SKM-1 (cell line): ENCODE measurements around the gene LRIT3.
"Not testable (repeated sequence)": the region's sequence is repeated elsewhere in the genome, so short reads cannot be mapped to it uniquely, and the experiment has no call there.

Source experiments
- DNase-seq: peaks from one replicate; lab custom pipeline; 2025; ENCODE audit not compliant: unreplicated experiment; lab: John Stamatoyannopoulos, UW

Gene LRIT3

DNA sequence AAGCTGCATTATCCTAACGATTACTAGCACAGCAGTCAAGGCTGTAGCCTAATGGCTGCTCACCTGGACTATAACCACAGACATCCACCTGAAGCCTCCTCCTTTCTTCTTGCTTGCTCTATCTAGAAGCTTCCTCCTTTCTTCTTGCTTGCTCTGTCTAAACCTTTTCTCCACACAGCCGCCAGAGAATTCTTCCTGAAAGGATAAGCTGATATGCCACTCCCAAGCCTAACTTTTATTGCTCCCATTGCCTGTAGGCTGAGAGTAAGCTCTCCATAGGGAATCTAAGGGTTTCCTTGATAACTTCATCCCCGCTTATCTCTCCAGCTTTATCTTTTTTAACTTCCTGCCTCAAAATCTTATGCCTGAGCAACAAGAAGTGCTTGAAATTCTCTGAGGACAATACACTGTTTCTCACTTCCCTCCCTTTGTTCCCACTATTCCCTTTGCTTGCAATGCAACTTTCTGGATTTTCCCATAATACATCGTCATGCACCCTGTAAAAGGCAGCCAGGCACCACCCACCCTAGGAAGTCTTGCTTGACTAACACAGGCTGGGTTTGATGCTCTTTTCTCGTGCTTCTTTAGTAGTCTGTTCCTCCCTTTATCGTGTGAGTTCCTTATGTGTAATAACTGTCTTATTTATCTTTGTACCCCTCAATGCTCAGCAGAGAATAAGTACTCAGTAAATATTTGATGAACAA, 1.4 kb upstream of the LRIT3 start:
- no peak for DNase-seq

DNA sequence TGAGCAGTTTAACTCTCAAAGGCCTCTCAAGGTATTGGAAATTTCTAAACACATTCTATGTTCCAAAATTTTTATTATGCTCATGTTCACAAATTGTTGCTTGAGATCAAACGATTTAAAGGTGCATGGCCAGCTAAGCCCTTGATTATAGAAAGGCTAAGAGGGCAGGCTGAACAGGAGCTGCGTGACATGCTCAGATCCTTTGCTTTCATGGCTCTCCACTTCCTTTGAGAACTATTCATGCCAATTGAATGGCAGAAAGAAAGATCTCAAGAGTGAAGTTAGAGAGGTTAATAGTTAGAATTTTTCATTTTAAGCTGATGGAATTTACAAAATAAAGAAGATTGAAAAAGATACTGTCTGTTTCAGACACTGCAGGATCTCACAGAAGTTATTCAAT, 594 bp downstream of the LRIT3 start:
- no peak for DNase-seq

DNA sequence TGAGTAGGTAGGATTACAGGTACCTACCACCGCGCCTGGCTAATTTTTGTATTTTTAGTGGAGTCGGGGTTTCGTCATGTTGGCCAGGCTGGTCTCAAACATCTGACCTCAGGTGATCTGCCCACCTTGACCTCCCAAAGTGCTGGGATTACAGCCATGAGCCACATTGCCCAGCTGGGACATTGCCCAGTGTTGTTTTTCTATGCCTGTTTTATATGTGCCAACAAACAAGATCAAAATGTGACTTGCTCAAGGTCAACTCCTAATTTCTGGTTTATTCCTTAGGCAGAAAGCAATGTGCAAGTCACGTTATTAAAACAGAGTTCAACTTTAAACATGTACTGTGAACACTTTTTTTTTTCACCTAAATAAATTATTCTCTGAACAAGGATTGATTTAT, 2.7 kb downstream of the LRIT3 start:
- DNase-seq = no peak

GRCh38 chr4:109859426-109860300, 11.8 kb downstream of the LRIT3 start:
- DNase-seq = not testable (repeated sequence)

GRCh38 chr4:109861271-109861670, 13.4 kb downstream of the LRIT3 start:
- DNase-seq = no peak

DNA sequence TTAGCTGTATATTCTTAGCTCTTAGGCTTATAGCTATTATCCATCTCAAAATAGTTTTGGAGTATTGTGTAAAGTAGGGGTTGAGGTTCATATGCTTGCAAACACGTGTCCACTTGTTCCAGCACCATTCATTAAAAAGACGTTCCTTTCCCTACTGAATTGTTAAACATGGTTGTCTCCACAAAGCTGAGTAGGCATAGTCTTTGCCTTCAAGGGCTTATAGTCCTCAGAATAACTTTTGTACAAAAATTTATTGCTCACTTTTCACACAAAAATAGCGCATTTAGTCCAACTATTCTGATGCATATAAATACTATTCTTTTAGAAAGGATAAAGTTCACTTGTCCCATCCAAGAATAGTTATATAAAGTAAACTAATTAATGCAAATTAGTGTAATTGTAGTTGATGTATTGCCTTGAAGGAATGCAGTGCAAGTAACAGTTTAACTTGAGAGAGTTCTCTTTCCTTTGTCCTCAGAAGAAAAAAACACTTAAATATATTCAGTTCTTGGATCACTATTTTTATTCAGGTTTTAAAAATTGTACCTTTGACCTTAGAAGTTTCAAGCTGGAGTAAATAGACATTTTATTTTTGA, 14.1 kb downstream of the LRIT3 start:
- no peak for DNase-seq

DNA sequence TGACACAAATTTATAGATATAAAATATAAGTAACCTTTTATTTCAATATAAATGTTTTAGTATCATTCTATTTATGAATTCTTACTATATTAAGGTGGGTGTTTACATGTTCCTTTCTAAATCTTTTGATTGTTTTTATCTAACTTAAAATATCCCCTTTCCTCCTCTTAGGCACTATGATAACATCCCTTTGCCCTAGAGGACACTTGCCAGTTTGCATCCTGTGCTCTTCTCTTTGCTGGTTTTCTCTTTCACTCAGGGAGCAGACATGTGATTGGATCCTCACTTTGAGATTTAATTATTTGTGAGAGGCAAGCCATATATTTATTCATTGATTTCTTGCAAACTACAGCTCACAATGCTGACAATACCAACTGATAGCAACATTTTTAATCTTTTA, 16.2 kb downstream of the LRIT3 start:
- no peak for DNase-seq

DNA sequence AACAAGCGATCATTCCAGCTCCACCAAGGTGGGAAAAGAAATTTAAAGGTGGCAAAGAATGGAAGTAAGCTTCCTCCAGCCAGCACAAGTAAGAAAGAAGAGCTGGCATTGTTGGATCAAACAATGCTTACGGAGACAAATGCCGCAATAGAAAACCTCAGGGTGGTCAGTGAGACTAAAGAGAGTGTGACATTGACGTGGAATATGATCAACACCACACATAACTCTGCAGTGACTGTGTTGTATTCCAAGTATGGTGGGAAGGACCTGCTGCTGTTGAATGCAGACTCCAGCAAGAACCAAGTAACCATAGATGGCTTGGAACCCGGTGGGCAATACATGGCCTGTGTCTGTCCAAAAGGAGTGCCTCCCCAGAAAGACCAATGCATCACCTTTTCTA, 22.2 kb downstream of the LRIT3 start:
- DNase-seq = no peak

GRCh38 chr4:109872065-109872464, 24.2 kb downstream of the LRIT3 start:
- no peak for DNase-seq

DNA sequence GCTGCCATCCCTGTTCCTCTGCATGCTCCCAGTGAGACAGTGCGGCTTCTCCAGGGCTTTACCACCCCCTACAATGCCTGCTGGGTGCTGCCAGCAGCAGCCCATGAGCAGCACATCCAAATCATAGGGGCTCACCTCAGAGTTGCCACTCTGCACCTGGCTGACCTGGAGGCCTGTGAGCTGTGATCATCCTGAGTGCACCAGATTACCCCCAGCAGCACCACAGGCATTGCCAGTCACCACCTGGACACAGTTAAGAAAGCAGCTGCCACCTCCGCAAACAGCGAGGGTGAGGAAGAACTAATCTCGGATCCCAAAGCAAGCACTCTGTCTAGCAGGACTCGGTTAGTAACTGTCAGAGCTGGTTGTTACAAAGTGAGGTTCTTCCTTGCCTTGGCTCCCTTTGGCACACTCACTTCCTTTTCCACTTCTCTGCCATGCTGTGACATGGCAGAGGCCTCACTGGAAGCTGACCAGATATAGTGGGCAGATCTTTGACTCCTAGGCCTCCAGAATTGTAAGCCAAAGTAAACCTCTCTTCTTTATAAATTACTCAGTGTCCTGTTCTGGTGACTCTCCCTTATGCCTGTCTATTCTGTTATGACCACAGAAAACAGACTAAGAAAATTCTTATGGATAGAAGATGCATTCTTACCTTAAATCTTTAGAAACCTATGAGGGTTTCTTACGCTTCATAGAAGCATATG, 25.2 kb downstream of the LRIT3 start:
- DNase-seq = no peak

- no peak for DNase-seq
Observed at GRCh38 chr4:109873791-109874514, 26.0 kb downstream of the LRIT3 start.

GRCh38 chr4:109875106-109875505, 27.2 kb downstream of the LRIT3 start:
- DNase-seq = no peak

GRCh38 chr4:109875553-109875952, 27.6 kb downstream of the LRIT3 start:
- not testable (repeated sequence) for DNase-seq

DNA sequence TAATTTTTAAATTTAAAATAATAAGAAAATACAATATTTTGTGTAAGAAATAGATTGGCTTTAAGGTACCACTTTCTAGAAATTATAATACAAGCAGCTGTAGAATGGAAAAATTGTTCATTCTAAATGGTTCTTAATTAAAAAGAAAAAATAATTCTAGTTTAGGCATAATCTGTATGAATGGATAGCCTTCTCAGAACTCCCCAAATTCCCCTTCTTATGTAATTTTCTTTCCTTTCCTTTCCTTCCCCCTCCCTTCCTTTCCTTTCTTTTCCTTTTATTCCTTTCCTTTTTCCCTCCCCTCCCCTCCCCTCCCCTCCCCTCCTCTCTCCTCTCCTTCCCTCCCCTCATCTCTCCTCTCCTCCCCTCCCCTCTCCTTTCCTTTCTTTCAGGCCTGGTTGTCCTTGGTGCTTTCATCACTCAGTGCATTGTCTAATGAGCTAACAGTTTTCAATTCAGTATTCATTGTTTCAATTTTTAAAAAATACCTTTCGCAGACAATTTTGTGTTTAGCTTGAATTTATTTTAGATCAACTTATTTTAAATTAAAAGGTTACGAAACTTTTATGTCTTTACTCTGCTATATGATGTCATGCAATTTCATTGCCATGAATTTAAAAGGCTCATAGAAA, 28.8 kb downstream of the LRIT3 start:
- no peak for DNase-seq

DNA sequence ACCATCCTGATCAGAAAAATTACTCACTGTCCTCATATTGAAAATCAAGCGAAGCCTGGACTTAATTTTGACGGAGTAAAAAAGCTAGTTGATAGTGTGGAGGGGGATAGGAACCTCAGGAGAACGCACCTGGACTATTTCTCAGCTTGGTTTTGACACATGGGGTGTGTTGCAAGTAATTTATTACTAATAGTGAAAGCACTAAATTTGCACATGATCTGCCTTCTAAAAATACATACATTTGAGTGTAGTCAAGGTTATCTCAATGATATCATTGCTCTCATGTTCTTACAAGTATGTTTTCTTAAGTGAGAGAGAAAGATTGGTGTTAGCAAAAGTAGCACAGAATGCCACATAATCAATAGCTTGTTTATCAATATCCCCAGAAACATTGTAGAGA, 29.5 kb downstream of the LRIT3 start:
- DNase-seq = no peak

GRCh38 chr4:109878355-109878754, 30.4 kb downstream of the LRIT3 start:
- DNase-seq = no peak

- DNase-seq = no peak
Observed at GRCh38 chr4:109879081-109879480, 31.2 kb downstream of the LRIT3 start.

GRCh38 chr4:109879636-109880314, 31.9 kb downstream of the LRIT3 start:
- DNase-seq = no peak

GRCh38 chr4:109886303-109886702, 38.4 kb downstream of the LRIT3 start:
- DNase-seq = no peak

GRCh38 chr4:109887071-109887470, 39.2 kb downstream of the LRIT3 start:
- no peak for DNase-seq
